Mucosa of gallbladder (tissue), 1 donor: Measurements from ENCODE around the gene ADAMTS8. TPM values are rescaled to one million over a fixed set of nuclear protein-coding genes. Genes with fewer than 3 reads are reported as not detected.
A peak's percentile ranks its signal among the peaks of the same experiment; 100 is the strongest.

Source experiments
- DNase-seq: peaks from one replicate; pipeline ENCODE4 v3.0.0-alpha.2; 2020; ENCODE audit warnings: low spot score
- total RNA-seq: library from RNA; stranded (reverse); gene quantifications from one replicate; pipeline ENCODE4 v1.2.1, GENCODE V29; 2021
- donor health status: DM: no; HTN: no; CAD: no.

Gene ADAMTS8
- total RNA-seq, 1 donor from 2014 or later, result 14.1 TPM

- DNase-seq, result no peak
Observed at GRCh38 chr11:130396965-130397364, 31.4 kb downstream of the ADAMTS8 start.

GRCh38 chr11:130394615-130395014 lies 33.8 kb downstream of the ADAMTS8 start:
- DNase-seq, result no peak

- DNase-seq, result peak; percentile 65
Observed at GRCh38 chr11:130391711-130392110, 36.7 kb downstream of the ADAMTS8 start.

- DNase-seq, result peak; percentile 29
Observed at GRCh38 chr11:130390071-130390758, 38.2 kb downstream of the ADAMTS8 start.

GRCh38 chr11:130389335-130389935 lies 39.0 kb downstream of the ADAMTS8 start:
- DNase-seq, result no peak

- no peak for DNase-seq
Observed at GRCh38 chr11:130388607-130389205, 39.7 kb downstream of the ADAMTS8 start.

GRCh38 chr11:130386056-130386455 lies 42.4 kb downstream of the ADAMTS8 start:
- DNase-seq, result no peak

- no peak for DNase-seq
Observed at GRCh38 chr11:130383344-130384211, 44.8 kb downstream of the ADAMTS8 start.

GRCh38 chr11:130381317-130381716 lies 47.1 kb downstream of the ADAMTS8 start:
- DNase-seq, result no peak

GRCh38 chr11:130380778-130381177 lies 47.6 kb downstream of the ADAMTS8 start:
- no peak for DNase-seq

GRCh38 chr11:130379276-130379675 lies 49.1 kb downstream of the ADAMTS8 start:
- DNase-seq, result no peak

GRCh38 chr11:130370845-130371590 lies 57.4 kb downstream of the ADAMTS8 start:
- DNase-seq, result no peak

GRCh38 chr11:130369713-130370112 lies 58.7 kb downstream of the ADAMTS8 start:
- no peak for DNase-seq

- no peak for DNase-seq
Observed at GRCh38 chr11:130369141-130369691, 59.2 kb downstream of the ADAMTS8 start.

- no peak for DNase-seq
Observed at GRCh38 chr11:130359419-130359818, 69.0 kb downstream of the ADAMTS8 start.

GRCh38 chr11:130358398-130358797 lies 70.0 kb downstream of the ADAMTS8 start:
- DNase-seq, result no peak

Other genes starting within 250 kb of the ADAMTS8 start
- gene ZBTB44, start 113.7 kb downstream of the ADAMTS8 start, total RNA-seq, result 44.8 TPM
- gene ADAMTS15, start 20.0 kb upstream of the ADAMTS8 start, total RNA-seq, result 3.2 TPM